Measurements from ENCODE around the gene ERN2.
"Not testable (repeated sequence)": the region's sequence is repeated elsewhere in the genome, so short reads cannot be mapped to it uniquely, and the experiment has no call there.

Gene ERN2

GRCh38 chr16:23739516-23739915, 26.5 kb upstream of the ERN2 start:
- no peak for TF ChIP-seq CTCF (IDR thresholded peaks at IDR 0.05; ENCODE audit: low read depth, low read length, poor library complexity, severe bottlenecking)
- no peak for TF ChIP-seq EZH2phosphoT487 (IDR thresholded peaks at IDR 0.05; ENCODE audit: borderline replicate concordance, low read length)
- no peaks in the 10 kb centered on the region for H4K20me1 ChIP-seq (ENCODE audit: control insufficient read depth, insufficient read depth, low read depth, low read length)
- H3K4me1 ChIP-seq (ENCODE audit: control insufficient read depth, low read length): peaks cover 4% of the 10 kb centered on the region

GRCh38 chr16:23737423-23738028, 24.5 kb upstream of the ERN2 start:
- not testable (repeated sequence) for H3K4me2 ChIP-seq (ENCODE audit: low read length); H3K36me3 ChIP-seq (ENCODE audit: control insufficient read depth, low read length); H3F3A ChIP-seq (ENCODE audit: control insufficient read depth, insufficient read depth); H3K4me1 ChIP-seq (ENCODE audit: control insufficient read depth, low read length); H3K27me3 ChIP-seq (ENCODE audit: control insufficient read depth, low read length); H3K79me2 ChIP-seq (ENCODE audit: control insufficient read depth, low read length); H3K27ac ChIP-seq (ENCODE audit: low read depth, low read length); H3K9me2 ChIP-seq (replicated peaks; ENCODE audit: control insufficient read depth, low read length); H4K20me1 ChIP-seq (ENCODE audit: control insufficient read depth, insufficient read depth, low read depth, low read length); H3K9me3 ChIP-seq (ENCODE audit: control insufficient read depth, insufficient read depth, low read length); H3K4me3 ChIP-seq (ENCODE audit: low read length)

More at GRCh38 chr16:23739516-23739915, 26.5 kb upstream of the ERN2 start:
- Histone ChIP-seq H3F3A (ENCODE audit: control insufficient read depth, insufficient read depth) (0 out of 2 replicates have a peak, but pooled peaks cover 2% of the 10 kb centered on the region), H3K4me3 (ENCODE audit: low read length) (no peak overlapping the region), H3K9me3 (ENCODE audit: control insufficient read depth, insufficient read depth, low read length) (no peaks in the 10 kb centered on the region), H3K27ac (ENCODE audit: low read depth, low read length) (no peak overlapping the region), H3K27me3 (ENCODE audit: control insufficient read depth, low read length) (no peaks in the 10 kb centered on the region), H3K4me2 (ENCODE audit: low read length) (no peak overlapping the region), H3K36me3 (ENCODE audit: control insufficient read depth, low read length) (no peaks in the 10 kb centered on the region), H3K9me2 (replicated peaks; ENCODE audit: control insufficient read depth, low read length) (no peaks in the 10 kb centered on the region), H3K79me2 (ENCODE audit: control insufficient read depth, low read length) (no peaks in the 10 kb centered on the region)

DNA sequence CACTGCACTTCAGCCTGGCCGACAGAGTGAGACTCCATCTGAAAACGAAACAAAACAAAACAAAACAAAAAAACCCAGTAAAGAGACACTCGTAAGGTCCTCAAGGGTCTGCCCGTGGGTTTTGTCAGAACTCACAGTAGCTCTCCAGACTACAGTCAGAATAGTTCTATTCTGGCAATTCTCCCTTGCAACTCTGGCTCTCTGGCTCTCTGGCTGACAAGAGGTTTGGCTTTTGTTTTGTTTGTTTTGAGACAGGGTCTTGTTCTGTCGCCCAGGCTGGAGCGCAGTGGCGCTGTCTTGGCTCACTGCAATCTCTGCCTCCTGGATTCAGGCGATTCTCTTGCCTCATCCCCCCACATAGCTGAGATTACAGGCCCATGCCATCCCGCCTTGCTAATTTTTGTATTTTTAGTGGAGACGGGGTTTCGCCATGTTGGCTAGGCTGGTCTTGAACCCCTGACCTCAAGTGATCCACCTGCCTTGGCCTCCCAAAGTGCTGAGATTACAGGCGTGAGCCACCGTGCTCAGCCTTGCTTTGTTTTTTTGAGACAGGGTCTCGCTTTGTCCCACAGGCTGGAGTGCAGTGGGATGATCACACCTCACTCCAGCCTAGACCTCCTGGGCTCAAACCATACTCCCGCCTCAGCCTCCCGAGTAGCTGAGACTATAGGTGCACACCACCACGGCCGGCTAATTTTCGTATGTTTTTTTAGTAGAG, 21.3 kb upstream of the ERN2 start:
- TF ChIP-seq EZH2phosphoT487 (IDR thresholded peaks at IDR 0.05; ENCODE audit: borderline replicate concordance, low read length) (no peak), CTCF (IDR thresholded peaks at IDR 0.05; ENCODE audit: low read depth, low read length, poor library complexity, severe bottlenecking) (no peak)
- peaks cover 4% of the 10 kb centered on the region for H3K4me1 ChIP-seq (ENCODE audit: control insufficient read depth, low read length)
- 0 out of 2 replicates have a peak, but pooled peaks cover 2% of the 10 kb centered on the region for H3F3A ChIP-seq (ENCODE audit: control insufficient read depth, insufficient read depth)
- no peak overlapping the region for H3K4me3 ChIP-seq (ENCODE audit: low read length)
- no peak overlapping the region for H3K4me2 ChIP-seq (ENCODE audit: low read length)
- H3K36me3 ChIP-seq (ENCODE audit: control insufficient read depth, low read length): no peaks in the 10 kb centered on the region
- no peaks in the 10 kb centered on the region for H4K20me1 ChIP-seq (ENCODE audit: control insufficient read depth, insufficient read depth, low read depth, low read length)
- no peaks in the 10 kb centered on the region for H3K79me2 ChIP-seq (ENCODE audit: control insufficient read depth, low read length)
- no peaks in the 10 kb centered on the region for H3K9me2 ChIP-seq (replicated peaks; ENCODE audit: control insufficient read depth, low read length)
- H3K9me3 ChIP-seq (ENCODE audit: control insufficient read depth, insufficient read depth, low read length): no peaks in the 10 kb centered on the region
- no peaks in the 10 kb centered on the region for H3K27me3 ChIP-seq (ENCODE audit: control insufficient read depth, low read length)
- no peak overlapping the region for H3K27ac ChIP-seq (ENCODE audit: low read depth, low read length)
